ENCODE data around the gene AREG.

DNA sequence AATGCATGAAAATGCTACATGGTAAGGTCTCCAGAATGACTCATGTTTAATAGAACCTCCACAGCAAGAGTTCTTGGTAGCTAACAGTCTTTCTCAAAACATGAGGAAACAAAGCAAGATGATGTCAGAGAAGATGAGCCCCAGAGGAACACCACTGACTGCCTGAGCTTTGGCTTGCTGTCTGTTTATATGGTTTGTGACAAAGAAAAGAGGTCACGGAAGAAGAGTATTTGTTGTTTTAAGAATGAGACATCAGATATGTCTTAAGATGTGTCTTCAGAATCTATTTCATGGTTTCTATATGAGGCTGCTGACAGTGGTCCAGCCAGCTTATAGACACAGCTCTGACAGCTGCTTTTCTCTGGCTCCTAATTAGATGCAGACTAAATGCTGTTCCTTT, 18.8 kb upstream of the AREG start:
- TF ChIP-seq, protein P1, sequence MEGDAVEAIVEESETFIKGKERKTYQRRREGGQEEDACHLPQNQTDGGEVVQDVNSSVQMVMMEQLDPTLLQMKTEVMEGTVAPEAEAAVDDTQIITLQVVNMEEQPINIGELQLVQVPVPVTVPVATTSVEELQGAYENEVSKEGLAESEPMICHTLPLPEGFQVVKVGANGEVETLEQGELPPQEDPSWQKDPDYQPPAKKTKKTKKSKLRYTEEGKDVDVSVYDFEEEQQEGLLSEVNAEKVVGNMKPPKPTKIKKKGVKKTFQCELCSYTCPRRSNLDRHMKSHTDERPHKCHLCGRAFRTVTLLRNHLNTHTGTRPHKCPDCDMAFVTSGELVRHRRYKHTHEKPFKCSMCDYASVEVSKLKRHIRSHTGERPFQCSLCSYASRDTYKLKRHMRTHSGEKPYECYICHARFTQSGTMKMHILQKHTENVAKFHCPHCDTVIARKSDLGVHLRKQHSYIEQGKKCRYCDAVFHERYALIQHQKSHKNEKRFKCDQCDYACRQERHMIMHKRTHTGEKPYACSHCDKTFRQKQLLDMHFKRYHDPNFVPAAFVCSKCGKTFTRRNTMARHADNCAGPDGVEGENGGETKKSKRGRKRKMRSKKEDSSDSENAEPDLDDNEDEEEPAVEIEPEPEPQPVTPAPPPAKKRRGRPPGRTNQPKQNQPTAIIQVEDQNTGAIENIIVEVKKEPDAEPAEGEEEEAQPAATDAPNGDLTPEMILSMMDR (IDR thresholded peaks at IDR 0.05) = no peak
- no peak for TF ChIP-seq POLR2A (IDR thresholded peaks at IDR 0.05)
